MCF 10A (cell line): ENCODE results near the gene NELFA. TPM values are rescaled to one million over a fixed set of nuclear protein-coding genes. Genes with fewer than 3 reads are reported as not detected.
"Not testable (repeated sequence)": the region's sequence is repeated elsewhere in the genome, so short reads cannot be mapped to it uniquely, and the experiment has no call there.

Experiments used
- BruUV-seq: library from RNA; stranded (reverse); fragments of 400-500 nt; replicated peaks from 2 replicates; lab custom pipeline; 2021; lab: Mats Ljungman, UMichigan
- CTCF ChIA-PET: fragments of 300-600 bp; sonication (Branson Sonifier 250); formaldehyde crosslinking; extraction: SDS; loops from one replicate; lab custom pipeline; 2021; ENCODE audit warnings: antibody characterized with exemption, inconsistent platforms; lab: Yijun Ruan, JAX
- POLR2A ChIA-PET: fragments of 300-600, 350-650 bp; sonication (Branson Sonifier 250); formaldehyde crosslinking; extraction: SDS; loops from one replicate; lab custom pipeline; 2020; ENCODE audit warnings: antibody characterized with exemption, inconsistent platforms; lab: Yijun Ruan, JAX
- DNase-seq: peaks from one replicate; pipeline ENCODE4 v3.0.0-alpha.2; 2018; ENCODE audit not compliant: unreplicated experiment
- H3K27ac Mint-ChIP-seq: one replicate; pipeline ENCODE4 v1.8.0; 2022; ENCODE audit warnings: mild to moderate bottlenecking, low read depth, mixed read lengths; ENCODE audit not compliant: unreplicated experiment
- H3K27me3 Mint-ChIP-seq: one replicate; pipeline ENCODE4 v1.8.0; 2022; ENCODE audit warnings: mixed read lengths; ENCODE audit not compliant: insufficient read depth, unreplicated experiment
- H3K36me3 Mint-ChIP-seq: one replicate; pipeline ENCODE4 v1.8.0; 2022; ENCODE audit warnings: mild to moderate bottlenecking, moderate library complexity, mixed read lengths; ENCODE audit not compliant: insufficient read depth, unreplicated experiment
- H3K4me1 Mint-ChIP-seq: one replicate; pipeline ENCODE4 v1.8.0; 2022; ENCODE audit warnings: mixed read lengths; ENCODE audit not compliant: insufficient read depth, unreplicated experiment
- H3K4me3 Mint-ChIP-seq: one replicate; pipeline ENCODE4 v1.8.0; 2022; ENCODE audit warnings: mild to moderate bottlenecking, moderate library complexity, mixed read lengths; ENCODE audit not compliant: unreplicated experiment
- H3K9me3 Mint-ChIP-seq: one replicate; pipeline ENCODE4 v1.8.0; 2022; ENCODE audit warnings: mixed read lengths; ENCODE audit not compliant: unreplicated experiment
- intact Hi-C: fragments of 100-400 bp; cut with micrococcal nuclease; formaldehyde crosslinking; loops from 2 replicates; pipeline ENCODE4 v1.14.1; 2022
- total RNA-seq: library from RNA; stranded (reverse); gene quantifications from 2 replicates; pipeline ENCODE4 v1.2.3, GENCODE V29; 2022
- TF ChIP-seq, protein P1 (sequence below): fragments of 200-600 bp; IDR thresholded peaks from one replicate; pipeline ENCODE4 v1.8.0; 2022; ENCODE audit warnings: antibody characterized with exemption, mild to moderate bottlenecking; ENCODE audit not compliant: unreplicated experiment

The NELFA gene
- total RNA-seq, 1 experiment from 2014 or later = 36.2 TPM

DNA sequence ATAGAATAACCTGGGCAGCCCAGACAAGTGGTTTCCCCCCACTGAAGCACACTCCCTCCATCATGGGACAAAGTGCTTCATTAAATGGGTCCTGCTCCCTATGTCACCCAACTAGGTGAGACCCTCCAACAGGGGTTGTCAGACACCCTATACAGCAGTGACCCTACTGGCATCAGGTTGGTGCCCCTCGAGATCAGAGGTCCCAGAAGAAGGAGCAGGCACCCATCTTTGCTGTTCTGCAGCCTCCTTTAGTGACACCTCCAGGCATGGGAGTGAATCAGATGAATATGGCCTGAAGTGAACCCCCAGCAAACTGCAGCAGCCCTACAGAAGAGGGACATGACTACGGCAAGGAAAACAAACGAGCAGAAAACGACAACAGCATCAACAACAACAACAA lies 11.1 kb downstream of the NELFA start:
- Mint-ChIP-seq H3K27me3 (no peaks in the 10 kb centered on the region), H3K9me3 (peaks cover 27% of the 10 kb centered on the region), H3K27ac (no peak overlapping the region), H3K36me3 (peaks cover 34% of the 10 kb centered on the region), H3K4me3 (no peak overlapping the region), H3K4me1 (peaks cover 6% of the 10 kb centered on the region)
- no TSS peak for BruUV-seq
- CTCF ChIA-PET = no interaction called here
- POLR2A ChIA-PET = no interaction called here
- intact Hi-C loops = no loop called here
- TF ChIP-seq, protein P1, sequence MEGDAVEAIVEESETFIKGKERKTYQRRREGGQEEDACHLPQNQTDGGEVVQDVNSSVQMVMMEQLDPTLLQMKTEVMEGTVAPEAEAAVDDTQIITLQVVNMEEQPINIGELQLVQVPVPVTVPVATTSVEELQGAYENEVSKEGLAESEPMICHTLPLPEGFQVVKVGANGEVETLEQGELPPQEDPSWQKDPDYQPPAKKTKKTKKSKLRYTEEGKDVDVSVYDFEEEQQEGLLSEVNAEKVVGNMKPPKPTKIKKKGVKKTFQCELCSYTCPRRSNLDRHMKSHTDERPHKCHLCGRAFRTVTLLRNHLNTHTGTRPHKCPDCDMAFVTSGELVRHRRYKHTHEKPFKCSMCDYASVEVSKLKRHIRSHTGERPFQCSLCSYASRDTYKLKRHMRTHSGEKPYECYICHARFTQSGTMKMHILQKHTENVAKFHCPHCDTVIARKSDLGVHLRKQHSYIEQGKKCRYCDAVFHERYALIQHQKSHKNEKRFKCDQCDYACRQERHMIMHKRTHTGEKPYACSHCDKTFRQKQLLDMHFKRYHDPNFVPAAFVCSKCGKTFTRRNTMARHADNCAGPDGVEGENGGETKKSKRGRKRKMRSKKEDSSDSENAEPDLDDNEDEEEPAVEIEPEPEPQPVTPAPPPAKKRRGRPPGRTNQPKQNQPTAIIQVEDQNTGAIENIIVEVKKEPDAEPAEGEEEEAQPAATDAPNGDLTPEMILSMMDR = no peak
- no peak for DNase-seq

DNA sequence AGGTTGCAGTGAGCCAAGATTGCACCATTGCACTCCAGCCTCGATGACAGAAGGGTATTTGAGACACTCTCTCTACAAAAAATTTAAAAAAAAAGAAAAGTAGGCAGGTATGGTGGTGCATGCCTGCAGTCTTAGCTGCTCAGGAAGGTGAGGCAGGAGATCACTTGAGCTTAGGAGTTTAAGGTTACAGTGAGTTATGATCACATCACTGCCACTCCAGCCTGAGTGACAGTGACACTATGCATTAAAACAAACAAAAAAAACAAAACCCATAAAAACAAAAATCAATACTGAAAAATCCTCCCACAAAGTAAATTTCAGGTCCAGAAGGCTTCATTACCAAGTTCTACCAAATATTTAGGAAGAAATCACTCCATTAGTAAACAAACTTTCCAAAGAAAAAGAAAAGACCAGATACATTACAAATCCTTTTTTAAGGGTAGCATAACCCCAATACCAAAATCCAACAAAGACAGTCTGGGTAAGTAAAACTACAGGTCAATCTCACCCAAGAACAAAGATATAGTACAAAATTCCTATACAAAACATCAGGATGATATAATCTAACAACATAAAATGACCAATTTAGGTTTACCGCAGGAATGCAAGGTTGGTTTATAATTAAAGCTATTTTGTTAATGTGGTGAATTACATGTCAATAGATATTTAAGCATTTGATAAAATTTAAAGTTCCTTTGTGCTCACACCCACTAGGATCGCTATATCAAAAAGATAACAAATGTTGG lies 11.7 kb downstream of the NELFA start:
- Mint-ChIP-seq H3K9me3 (peaks cover 27% of the 10 kb centered on the region), H3K36me3 (peaks cover 27% of the 10 kb centered on the region), H3K4me3 (no peak overlapping the region), H3K27ac (no peak overlapping the region), H3K27me3 (no peaks in the 10 kb centered on the region), H3K4me1 (peaks cover 6% of the 10 kb centered on the region)
- TF ChIP-seq, protein P1 = no peak
- DNase-seq = no peak
- intact Hi-C loops = no loop called here
- ChIA-PET CTCF (interaction anchor here (0.6 to 0.7 kb wide), 2 partner anchors 48 to 190 kb away, joined by 3 to 7 read pairs; no protein-coding TSS in a partner anchor), POLR2A (interaction anchor here (0.7 to 2.0 kb wide), 4 partner anchors 10 to 56 kb away, joined by 4 to 7 read pairs (median 5); partner anchors contain the start of gene NELFA)
- no TSS peak for BruUV-seq

DNA sequence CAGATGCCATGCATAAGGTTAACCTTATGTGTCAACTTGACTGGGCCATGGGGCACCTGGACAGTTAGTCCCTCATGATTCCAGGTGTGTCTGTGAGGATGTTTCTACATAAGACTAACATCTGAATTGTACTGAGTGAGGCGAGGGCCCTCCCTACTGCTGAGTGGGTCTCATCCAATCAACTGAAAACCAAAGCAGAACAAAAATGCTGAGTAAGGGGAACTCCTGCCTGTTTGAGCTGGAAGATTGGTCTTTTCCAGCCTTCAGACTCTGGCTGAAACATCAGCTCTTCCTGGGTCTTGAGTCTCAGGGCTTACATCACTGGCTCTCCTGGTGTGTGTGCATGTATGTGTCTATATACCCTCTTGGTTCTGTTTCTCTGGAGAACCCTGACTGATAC lies 13.8 kb downstream of the NELFA start:
- TF ChIP-seq, protein P1 = no peak
- Mint-ChIP-seq H3K27ac (no peak overlapping the region), H3K27me3 (no peaks in the 10 kb centered on the region), H3K4me1 (peaks cover 6% of the 10 kb centered on the region), H3K36me3 (peaks cover 28% of the 10 kb centered on the region), H3K4me3 (no peak overlapping the region), H3K9me3 (peaks cover 21% of the 10 kb centered on the region)
- intact Hi-C loops = no loop called here
- ChIA-PET CTCF (interaction anchor here (0.6 to 0.8 kb wide), 4 partner anchors 20 to 86 kb away, joined by 3 to 4 read pairs (median 4); no protein-coding TSS in a partner anchor), POLR2A (interaction anchor here (1.7 kb wide), 1 partner anchor 15 kb away, joined by 4 read pairs; no protein-coding TSS in a partner anchor)
- DNase-seq = no peak
- no TSS peak for BruUV-seq

DNA sequence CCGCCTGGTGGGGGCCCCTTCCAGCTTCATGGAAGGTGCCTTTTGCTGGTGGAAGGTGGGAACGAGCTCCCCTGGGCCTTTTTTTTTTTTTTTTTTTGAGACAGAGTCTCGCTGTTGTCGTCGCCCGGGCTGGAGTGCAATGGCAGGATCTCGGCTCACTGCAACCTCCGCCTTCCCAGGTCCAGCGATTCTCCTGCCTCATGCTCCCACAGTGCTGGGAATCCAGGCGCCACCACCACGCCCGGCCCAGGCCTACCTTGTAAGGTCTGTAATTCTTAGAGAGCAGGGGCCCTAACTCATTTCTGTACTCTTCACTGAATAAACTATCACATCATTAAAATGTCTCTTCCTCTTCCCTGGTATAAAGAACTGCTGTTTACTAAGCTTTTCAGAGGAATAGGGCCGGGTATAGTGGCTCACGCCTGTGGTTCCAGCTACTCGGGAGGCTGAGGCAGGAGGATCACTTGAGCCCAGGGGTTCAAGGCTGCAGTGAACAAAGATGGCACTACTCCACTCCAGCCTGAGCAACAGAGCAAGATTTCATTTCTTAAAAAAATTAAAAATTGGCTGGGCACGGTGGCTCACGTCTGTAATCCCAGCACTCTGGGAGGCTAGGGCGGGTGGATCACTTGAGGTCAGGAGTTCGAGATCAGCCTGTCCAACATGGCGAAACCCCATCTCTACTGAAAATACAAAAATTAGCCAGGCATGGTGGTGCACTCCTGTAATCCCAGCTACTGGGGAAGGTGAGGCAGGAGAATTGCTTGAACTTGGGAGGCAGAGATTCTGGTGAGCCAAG lies 14.9 kb downstream of the NELFA start:
- BruUV-seq, DNase-seq, H3K27me3 Mint-ChIP-seq, H3K4me3 Mint-ChIP-seq, CTCF ChIA-PET, H3K27ac Mint-ChIP-seq, POLR2A ChIA-PET, intact Hi-C loops, H3K4me1 Mint-ChIP-seq: not testable (repeated sequence)
- Mint-ChIP-seq H3K36me3 (peaks cover 33% of the 10 kb centered on the region), H3K9me3 (peaks cover 11% of the 10 kb centered on the region)
